Pancreas (tissue), 10 donors: Measurements from ENCODE around the gene ASPHD1. TPM values are rescaled to one million over a fixed set of nuclear protein-coding genes. Genes with fewer than 3 reads are reported as not detected.

Experiments used
- ATAC-seq, 4 donors: fragments of 200-7000 bp; cut with Tn5 transposase; one replicate each; pipeline versions ENCODE4 v1.8.0 to v1.9.1; 2020; ENCODE audit warnings: mild to moderate bottlenecking in 4 of 4, moderate library complexity in 4 of 4
- DNase-seq, 6 donors: peaks; one replicate each; pipeline ENCODE4 v3.0.0-alpha.2; 2020
- FAIRE-seq: peaks from 2 replicates; lab custom pipeline; 2012; peaks lifted over from hg19 to GRCh38; lab: Jason Lieb, UNC
- H3K27ac ChIP-seq, 4 donors: fragments of 200-600 bp; sonication (generic); 1 replicate in 3 of 4; 2 replicates in 1 of 4; pipeline versions ENCODE4 v1.5.0 to v1.8.0; 2020
- H3K27me3 ChIP-seq, 4 donors: fragments of 200-600 bp; one replicate each; pipeline ENCODE4 v1.8.0; 2021
- H3K36me3 ChIP-seq, 3 donors: fragments of 200-600 bp; sonication (generic) in 1 of 3; one replicate each; pipeline versions ENCODE4 v1.5.0 to v1.8.0; 2020 to 2021
- H3K4me1 ChIP-seq, 3 donors: fragments of 200-600 bp; one replicate each; pipeline ENCODE4 v1.8.0; 2021
- H3K4me3 ChIP-seq, 4 donors: fragments of 200-600 bp; sonication (generic) in 2 of 4; one replicate each; pipeline versions ENCODE4 v1.5.0 to v1.8.0; 2020 to 2021
- H3K9me3 ChIP-seq, 4 donors: fragments of 200-600 bp; one replicate each; pipeline ENCODE4 v1.8.0; 2021
- whole genome bisulfite sequencing, 2 donors: extraction: QIAGEN DNeasy Blood & Tissue Kit; methylation state at CpG; one replicate each; pipeline ENCODE4 v1.1.7; 2013; 5-methylcytosine and 5-hydroxymethylcytosine counted together
- intact Hi-C, 3 donors: fragments of 100-400 bp; cut with DNase I; formaldehyde crosslinking; loops; one replicate each; pipeline versions ENCODE4 v1.11.1 to v1.14.2; 2022
- polyA plus RNA-seq, 2 donors: library from polyadenylated mRNA; stranded (reverse); fragments of 200-250 nt; gene quantifications; one replicate each; pipeline ENCODE4 v1.2.3, GENCODE V29; 2013
- total RNA-seq, 6 donors: library from RNA; stranded (reverse); fragmentation: NEBNext Ultra II Directional in 4 of 6; extraction: Animal tissue kit (Norgen Biotek cat#: 25700) in 4 of 6; gene quantifications; one replicate each; pipeline versions ENCODE4 v1.2.1 to v1.2.4, GENCODE V29; 2021 to 2023
- TF ChIP-seq, protein P1 (sequence below), 4 donors: fragments of 200-600 bp; sonication (generic) in 3 of 4; IDR thresholded peaks; one replicate each; pipeline versions ENCODE4 v1.5.0 to v1.8.0; 2021; ENCODE audit warnings: antibody characterized with exemption in 4 of 4
- donor health status: healthy with polysubstance abuse.
- donor health status: DM: no; HTN: no; CAD: no; lungs with moderate emphysema.
- donor health status: DM: no; HTN: no; CAD: no.
- donor health status: control.
- donor health status: control.
- donor health status: Bipolar disorder and iron deficiency.
- donor health status: DM: yes; HTN: yes; CAD: no.
- donor health status: DM: no; HTN: no; CAD: no.
- donor health status: DM: no; HTN: no; CAD: no.
- donor health status: DM: yes; HTN: yes; CAD: no.

The ASPHD1 gene
- total and polyA plus RNA-seq, 8 donors = 3.8 to 21.2 (median 7.8) TPM

DNA sequence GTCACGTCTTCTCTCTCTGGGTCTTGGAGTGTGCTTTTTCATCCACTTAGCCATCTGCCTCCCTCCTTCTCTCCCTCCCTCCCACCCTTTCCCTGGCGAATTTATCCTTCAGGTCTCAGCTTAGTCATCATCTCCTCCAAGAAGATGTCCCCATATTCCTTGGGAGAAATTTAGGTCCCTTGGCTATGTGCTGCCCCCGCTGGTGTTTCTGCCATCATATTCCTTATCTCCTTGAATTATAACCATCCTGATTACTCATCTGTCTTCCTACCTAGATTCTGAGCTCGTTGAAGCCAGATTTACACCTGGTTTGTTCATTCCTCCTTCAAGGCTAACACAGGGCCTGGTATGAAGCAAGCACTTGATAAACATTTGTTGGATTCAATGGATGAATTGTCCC lies 5.9 kb upstream of the ASPHD1 start:
- DNase-seq (no peak), FAIRE-seq (no peak), ATAC-seq (no peak)
- TF ChIP-seq, protein P1, sequence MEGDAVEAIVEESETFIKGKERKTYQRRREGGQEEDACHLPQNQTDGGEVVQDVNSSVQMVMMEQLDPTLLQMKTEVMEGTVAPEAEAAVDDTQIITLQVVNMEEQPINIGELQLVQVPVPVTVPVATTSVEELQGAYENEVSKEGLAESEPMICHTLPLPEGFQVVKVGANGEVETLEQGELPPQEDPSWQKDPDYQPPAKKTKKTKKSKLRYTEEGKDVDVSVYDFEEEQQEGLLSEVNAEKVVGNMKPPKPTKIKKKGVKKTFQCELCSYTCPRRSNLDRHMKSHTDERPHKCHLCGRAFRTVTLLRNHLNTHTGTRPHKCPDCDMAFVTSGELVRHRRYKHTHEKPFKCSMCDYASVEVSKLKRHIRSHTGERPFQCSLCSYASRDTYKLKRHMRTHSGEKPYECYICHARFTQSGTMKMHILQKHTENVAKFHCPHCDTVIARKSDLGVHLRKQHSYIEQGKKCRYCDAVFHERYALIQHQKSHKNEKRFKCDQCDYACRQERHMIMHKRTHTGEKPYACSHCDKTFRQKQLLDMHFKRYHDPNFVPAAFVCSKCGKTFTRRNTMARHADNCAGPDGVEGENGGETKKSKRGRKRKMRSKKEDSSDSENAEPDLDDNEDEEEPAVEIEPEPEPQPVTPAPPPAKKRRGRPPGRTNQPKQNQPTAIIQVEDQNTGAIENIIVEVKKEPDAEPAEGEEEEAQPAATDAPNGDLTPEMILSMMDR (IDR thresholded peaks at IDR 0.05) = no peak
- peaks cover 0 to 4% (median 0%) of the 10 kb centered on the region in 3 donors for H3K4me1 ChIP-seq
- no peaks in the 10 kb centered on the region for H3K27me3 ChIP-seq
- H3K9me3 ChIP-seq = no peaks in the 10 kb centered on the region
- intact Hi-C loops = no loop called here
- no peak overlapping the region for H3K27ac ChIP-seq
- 64 to 66% methylated on average over 4 of the region's 4 CpGs for WGBS, 2 donors
- H3K4me3 ChIP-seq = no peak overlapping the region
- no peaks in the 10 kb centered on the region for H3K36me3 ChIP-seq

DNA sequence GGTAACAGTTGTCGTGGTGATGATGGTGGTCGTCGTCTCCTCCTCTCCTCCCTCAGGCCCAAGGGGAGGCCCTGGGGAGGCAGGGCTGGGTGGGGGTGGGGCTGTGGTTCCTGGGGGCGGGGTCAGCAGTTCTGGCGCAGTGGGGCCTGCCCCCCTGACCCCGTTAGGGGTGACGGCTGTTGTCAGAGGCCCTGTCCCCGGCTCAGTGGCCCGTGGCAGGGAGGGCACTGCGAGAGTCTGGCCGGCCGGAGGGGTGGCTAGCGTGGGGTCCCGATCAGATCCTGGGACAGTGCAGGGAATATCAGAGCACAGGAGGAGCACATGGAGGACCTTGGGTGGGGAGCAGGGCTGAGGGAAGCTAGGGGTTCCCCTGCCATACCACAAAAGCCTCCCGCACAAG lies 3.4 kb upstream of the ASPHD1 start:
- intact Hi-C loops = no loop called here
- DNase-seq (no peak), ATAC-seq (no peak), FAIRE-seq (no peak)
- 65 to 75% methylated on average over 9 to 15 of the region's 15 CpGs for WGBS, 2 donors
- TF ChIP-seq, protein P1 (IDR thresholded peaks at IDR 0.05) = no peak
- Histone ChIP-seq H3K4me1 (peaks cover 0 to 5% (median 4%) of the 10 kb centered on the region in 3 donors), H3K27ac (no peak overlapping the region), H3K27me3 (no peaks in the 10 kb centered on the region), H3K4me3 (no peak overlapping the region), H3K9me3 (no peaks in the 10 kb centered on the region), H3K36me3 (no peaks in the 10 kb centered on the region)

DNA sequence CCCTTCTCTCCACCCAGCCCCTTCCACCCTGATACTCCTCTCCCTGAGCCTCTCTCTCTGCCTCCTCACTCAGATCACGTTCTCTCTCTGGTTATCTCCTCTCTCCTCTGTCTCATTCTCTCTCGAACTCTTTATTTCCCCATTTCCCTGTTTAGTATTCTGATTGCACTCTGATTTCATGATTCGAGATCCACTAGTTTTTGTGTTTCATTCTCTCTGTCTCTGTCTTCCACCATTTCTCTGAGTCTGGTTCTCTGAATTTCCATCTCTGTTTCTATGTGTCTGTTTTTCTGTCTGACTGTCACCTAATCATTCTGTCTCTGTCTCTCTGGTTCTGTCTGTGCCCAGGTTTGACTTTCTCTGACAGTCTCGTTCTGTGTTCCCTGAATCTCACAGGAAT lies 3.0 kb upstream of the ASPHD1 start:
- DNase-seq (no peak), FAIRE-seq (no peak), ATAC-seq (no peak)
- H3K36me3 ChIP-seq = no peaks in the 10 kb centered on the region
- no peak overlapping the region for H3K4me3 ChIP-seq
- H3K4me1 ChIP-seq = peaks cover 0 to 5% (median 4%) of the 10 kb centered on the region in 3 donors
- TF ChIP-seq, protein P1 (IDR thresholded peaks at IDR 0.05) = no peak
- H3K9me3 ChIP-seq = no peaks in the 10 kb centered on the region
- H3K27me3 ChIP-seq = no peaks in the 10 kb centered on the region
- 69 to 85% methylated on average over 4 of the region's 4 CpGs for WGBS, 2 donors
- intact Hi-C loops = no loop called here
- H3K27ac ChIP-seq = no peak overlapping the region

DNA sequence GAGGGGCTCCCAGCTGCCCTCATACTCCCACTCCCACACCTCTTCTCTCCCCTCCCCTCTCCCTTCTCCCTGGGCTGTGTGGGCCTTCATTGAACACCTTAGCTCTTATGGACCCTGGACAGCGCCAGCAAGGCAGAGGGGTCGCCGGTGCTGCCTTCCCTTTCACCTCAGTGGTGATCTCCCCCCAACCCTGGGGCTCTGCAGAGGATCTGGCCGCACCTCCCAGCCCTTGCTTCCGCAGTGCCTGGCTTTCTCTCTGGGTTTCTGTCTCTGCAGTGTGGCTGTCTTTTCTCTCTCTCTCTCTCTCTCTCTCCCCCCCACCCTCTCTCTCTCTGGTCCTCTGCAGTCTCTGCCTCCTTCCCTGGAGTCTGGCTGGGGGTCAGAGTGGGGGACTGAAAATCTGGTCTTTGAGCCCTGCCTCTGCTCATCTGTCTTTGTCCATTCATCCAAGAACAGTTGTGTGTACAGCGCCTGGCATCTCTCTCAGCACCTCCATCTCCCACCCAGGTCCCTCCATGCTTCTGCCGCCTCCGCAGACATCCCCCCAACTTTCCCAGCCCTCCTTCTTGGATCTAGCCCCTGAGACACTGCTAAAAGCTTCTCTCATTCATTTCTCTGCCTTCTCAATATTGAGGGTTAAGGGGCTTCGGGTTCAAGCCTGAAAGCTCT lies 2.0 kb upstream of the ASPHD1 start:
- no peak for FAIRE-seq
- Histone ChIP-seq H3K36me3 (no peaks in the 10 kb centered on the region), H3K9me3 (no peaks in the 10 kb centered on the region), H3K4me1 (peaks cover 0 to 5% (median 4%) of the 10 kb centered on the region in 3 donors), H3K27ac (no peak overlapping the region), H3K27me3 (no peaks in the 10 kb centered on the region), H3K4me3 (peak overlapping the region in 3 of 4 donors; percentile 53 to 67 (median 59))
- ATAC-seq = no peak
- intact Hi-C loops = no loop called here
- DNase-seq = no peak
- WGBS, 2 donors = 30 to 41% methylated on average over 9 of the region's 9 CpGs
- TF ChIP-seq, protein P1 (IDR thresholded peaks at IDR 0.05) = no peak
